Tongue (tissue), 2 donors: Measurements from ENCODE around the gene NCAM2. TPM values are rescaled to one million over a fixed set of nuclear protein-coding genes. Genes with fewer than 3 reads are reported as not detected.
A peak's percentile ranks its signal among the peaks of the same experiment; 100 is the strongest.

Source experiments
- DNase-seq: peaks from one replicate; pipeline ENCODE4 v3.0.0-alpha.2; 2015
- total RNA-seq: library from RNA; depleted of rRNA; stranded (reverse); fragments of >200 nt; gene quantifications from one replicate; pipeline ENCODE4 v1.2.3, GENCODE V29; 2014

Gene NCAM2
- total RNA-seq, 1 donor from 2014 or later = 7.1 TPM

DNA sequence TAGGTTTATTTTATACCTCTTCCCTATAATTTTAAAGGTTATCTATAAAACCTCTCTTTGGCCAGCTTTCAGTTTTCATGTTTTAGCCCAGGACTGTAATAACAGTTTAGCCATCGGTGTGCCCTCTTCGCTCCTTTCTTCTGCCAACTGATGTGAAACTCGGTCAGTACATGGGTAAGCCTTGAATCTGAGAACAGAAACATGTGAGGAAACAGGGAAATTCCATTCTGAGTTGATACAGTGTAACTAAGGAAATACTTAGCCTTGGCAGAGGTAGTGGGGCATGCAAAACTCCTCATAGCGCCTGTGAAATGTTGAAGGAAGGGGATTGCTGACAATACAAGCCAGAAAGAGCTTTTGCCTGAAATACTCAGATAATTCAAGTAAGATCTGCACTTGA is 465.2 kb downstream of the NCAM2 start:
- peak; percentile 1 for DNase-seq

DNA sequence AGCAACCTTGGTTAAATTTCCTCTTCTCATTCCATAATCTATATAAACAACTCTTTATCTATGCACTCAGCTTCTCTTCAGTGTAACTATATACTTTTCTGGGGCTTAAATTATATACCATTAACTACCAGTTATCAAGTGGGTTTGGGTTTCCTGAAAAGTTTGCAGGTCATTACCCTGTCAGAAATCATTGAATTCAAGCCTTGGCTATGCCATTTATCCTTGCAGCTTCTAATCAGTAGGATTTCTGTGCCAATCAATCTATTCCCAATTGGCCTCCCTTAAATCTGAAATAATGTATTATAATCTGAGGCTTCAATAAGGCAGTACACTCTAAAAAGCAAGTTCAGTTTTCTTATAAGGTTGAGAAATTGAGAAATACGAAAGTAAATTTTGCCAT is 466.5 kb downstream of the NCAM2 start:
- no peak for DNase-seq

DNA sequence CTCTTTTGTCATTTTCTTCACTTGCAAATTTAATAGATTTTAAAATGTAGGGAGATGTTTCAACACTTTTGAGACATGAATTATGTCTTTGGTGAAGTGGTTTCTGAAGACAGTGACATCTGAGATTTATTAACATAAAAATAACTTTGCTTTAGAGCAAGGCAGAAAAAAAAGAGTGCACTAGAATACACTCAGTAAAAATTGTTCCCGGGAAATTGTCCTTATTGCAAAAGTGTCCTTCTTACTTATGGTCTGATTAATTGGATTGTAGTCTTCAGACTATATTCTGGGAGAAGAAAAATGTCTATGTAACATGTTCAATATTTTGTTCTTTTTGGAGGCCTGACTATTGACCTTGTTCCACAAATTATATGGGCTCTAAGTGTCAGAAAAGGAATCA is 468.5 kb downstream of the NCAM2 start:
- DNase-seq = no peak

DNA sequence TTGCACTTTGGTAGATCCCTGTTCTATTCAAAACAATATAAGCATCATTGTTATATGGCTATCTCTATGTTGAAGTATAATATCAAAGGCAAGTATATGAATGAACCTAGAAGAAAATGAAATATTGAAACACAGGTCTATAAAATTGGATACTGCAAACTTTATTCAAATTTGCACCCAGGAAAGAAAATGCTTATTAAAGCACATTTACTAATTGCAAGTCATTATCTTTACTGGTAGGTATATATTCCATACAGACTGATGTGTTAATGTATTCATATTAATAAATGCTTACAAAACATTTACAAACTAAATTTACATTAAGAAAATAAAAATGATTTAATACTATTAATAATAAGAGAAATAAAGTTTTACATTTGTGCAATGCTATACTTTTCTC is 469.8 kb downstream of the NCAM2 start:
- no peak for DNase-seq

DNA sequence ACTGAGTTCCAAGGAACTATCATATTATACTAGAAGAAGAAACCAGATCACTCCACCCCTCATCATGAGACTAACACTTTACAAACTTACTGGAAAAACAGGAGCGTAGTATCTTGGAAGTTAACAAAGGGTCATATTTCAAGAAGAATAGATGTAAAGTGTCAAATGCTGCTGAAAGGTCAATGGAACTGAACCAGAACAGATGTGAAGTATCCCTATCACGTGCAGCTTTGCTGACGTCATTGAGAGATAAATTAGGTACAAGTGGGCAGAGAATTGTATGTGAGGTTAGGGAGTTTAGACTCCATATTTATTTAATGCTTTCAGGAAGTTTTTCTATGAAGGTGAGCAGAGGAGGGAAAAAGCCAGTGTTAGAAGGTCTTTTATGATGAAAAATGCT is 483.0 kb downstream of the NCAM2 start:
- DNase-seq = no peak

DNA sequence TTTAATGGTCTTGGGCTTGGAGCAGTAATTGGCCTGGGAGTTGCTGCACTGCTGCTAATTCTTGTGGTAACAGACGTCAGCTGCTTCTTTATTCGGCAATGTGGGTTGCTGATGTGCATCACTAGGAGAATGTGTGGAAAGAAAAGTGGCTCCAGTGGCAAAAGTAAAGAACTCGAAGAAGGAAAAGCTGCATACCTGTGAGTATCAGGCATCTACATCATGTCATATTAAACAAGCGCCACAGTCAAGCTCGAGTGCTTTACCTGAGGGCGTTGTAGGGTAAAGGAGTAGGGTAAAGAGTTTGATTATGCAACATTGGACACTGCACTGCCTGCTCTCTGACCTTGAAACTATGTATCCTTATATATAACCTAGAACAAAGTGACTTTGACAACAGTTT is 510.6 kb downstream of the NCAM2 start:
- DNase-seq = no peak

DNA sequence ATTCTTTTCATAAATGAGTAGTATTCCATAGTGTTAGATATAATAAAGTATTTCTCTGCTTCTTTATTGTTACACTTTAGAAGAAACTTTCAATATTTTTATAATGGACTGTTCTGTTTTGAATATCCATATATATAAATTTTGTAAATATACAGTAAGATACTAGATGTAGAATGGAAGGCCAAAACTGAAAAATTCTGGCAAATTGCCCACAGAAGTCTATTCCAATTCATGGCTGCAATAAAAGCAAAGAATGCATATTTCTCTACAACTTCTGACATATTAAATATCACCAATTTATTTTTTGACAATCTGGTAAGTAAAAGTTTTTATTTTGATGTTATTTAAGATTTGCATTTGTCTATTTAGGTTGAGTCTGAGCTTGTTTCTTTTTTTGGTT is 532.5 kb downstream of the NCAM2 start:
- DNase-seq = peak; percentile 13

DNA sequence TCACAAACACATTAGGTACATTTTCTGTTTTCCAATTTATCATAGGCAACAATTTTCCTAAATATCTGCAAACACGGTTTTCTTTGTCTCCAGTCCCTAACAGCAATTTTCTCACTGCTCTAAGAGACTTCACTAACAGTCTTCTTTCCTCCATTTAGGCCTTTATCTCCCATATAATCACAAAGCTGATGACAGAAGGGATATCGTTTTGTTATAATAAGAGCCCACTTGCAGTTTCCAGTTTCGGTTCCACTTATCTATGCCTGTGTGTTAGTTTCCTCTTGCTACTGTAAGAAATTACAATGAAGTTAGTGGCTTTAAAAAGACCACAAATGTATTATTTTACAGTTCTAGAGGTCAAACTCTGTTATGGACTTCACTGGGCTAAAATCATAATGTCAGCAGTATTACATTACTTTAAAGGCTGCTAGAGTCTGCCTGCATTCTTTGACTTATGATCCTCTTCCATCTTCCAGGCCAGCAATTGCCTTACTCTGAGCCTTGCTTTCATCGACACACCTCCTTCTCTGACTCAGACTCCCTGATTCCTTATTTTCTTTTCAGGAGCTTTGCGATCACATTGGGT is 549.3 kb downstream of the NCAM2 start:
- no peak for DNase-seq

DNA sequence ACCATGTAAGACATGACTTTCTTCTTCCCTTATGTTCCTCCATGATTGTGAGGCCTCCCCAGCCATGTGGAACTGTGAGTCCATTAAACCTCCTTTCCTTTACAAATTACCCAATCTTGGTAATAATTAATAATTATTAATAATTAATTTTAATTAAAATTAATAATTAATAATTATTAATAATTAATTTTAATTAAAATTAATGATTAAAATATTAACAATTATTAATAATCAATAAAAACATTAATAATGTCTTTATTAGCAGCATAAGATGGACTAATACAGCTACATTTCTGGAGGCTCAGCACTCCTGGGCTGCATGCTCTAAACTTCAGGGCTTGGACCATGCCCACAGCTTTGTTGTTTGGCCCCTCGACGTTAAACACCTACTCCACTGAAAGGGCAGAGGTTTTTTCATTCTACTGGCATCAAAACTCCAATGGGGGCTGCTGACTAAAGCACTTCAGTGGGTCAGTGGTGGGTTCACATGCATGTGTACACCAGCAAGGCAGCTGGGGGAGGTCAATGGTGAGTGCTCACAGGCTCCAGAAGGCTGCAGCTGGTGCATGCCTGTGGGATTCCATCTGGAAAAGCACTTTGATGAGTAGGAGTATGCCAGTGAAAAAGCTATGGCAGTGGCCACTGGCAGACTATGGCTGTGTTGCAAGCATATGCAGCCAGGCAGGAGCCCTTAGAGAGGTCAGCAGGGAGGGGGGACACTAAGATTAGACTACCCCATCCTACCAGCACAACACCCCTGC is 561.3 kb downstream of the NCAM2 start:
- no peak for DNase-seq
